Measurements from ENCODE around the gene EIF4A3. TPM values are rescaled to one million over a fixed set of nuclear protein-coding genes. Genes with fewer than 3 reads are reported as not detected.

EIF4A3 gene
- total RNA-seq, 4 donors from 2014 or later, result 37.0 to 74.5 (median 55.8) TPM

DNA sequence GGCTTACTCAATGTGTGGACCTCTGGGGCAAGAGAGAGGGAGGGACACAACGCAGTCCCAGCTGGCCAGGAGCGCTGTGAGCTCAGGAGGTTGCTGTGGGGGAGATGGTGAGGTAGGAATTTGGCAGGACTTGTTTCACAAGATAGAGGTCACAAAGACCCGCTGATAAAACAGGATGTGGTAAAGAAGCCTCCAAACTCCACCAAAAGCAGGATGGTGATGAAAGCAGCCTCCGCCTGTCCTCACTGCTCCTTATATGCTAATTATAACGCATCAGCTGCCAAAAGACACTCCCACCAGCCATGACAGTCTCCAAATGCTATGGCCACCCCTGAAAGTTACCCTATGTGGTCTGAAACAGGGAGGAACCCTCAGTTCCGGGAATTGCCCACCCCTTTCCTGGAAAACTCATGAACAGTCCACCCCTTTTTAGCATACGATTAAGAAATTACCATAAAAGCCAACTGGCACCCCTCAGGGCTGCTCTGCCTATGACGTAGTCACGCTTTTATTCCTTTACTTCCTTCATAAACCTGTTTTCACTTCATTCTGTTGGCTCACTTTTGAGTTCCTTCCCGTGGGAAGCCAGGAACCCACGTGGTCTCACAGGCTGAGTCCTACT, 5.3 kb upstream of the EIF4A3 start:
- 68 to 82% methylated on average over 6 to 11 of the region's 11 CpGs for WGBS, 2 donors (ENCODE audit: low coverage in 1 of 2)
- peaks cover 9 to 10% of the 10 kb centered on the region in 2 donors for H3K9me3 ChIP-seq
- intact Hi-C loops (cut with DNase I; ENCODE audit: low total_unique reads) (no loop called here), in situ Hi-C loops (cut with MboI; ENCODE audit: low pct_ligation_motif_present in 1 of 4, low pct_unique_long_range_greater_than_20kb in 1 of 4, low sequenced_read_pairs in 3 of 4) (no loop called here)
- H3K4me1 ChIP-seq, result peaks cover 0 to 11% (median 6%) of the 10 kb centered on the region in 4 donors
- no peak overlapping the region for H3K4me3 ChIP-seq
- H3K27ac ChIP-seq, result no peak overlapping the region
- TF ChIP-seq, protein P1, sequence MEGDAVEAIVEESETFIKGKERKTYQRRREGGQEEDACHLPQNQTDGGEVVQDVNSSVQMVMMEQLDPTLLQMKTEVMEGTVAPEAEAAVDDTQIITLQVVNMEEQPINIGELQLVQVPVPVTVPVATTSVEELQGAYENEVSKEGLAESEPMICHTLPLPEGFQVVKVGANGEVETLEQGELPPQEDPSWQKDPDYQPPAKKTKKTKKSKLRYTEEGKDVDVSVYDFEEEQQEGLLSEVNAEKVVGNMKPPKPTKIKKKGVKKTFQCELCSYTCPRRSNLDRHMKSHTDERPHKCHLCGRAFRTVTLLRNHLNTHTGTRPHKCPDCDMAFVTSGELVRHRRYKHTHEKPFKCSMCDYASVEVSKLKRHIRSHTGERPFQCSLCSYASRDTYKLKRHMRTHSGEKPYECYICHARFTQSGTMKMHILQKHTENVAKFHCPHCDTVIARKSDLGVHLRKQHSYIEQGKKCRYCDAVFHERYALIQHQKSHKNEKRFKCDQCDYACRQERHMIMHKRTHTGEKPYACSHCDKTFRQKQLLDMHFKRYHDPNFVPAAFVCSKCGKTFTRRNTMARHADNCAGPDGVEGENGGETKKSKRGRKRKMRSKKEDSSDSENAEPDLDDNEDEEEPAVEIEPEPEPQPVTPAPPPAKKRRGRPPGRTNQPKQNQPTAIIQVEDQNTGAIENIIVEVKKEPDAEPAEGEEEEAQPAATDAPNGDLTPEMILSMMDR (IDR thresholded peaks at IDR 0.05), result no peak
- TF ChIP-seq POLR2A (IDR thresholded peaks at IDR 0.05), result no peak
- no peak for TF ChIP-seq POLR2AphosphoS5 (IDR thresholded peaks at IDR 0.05)
- TF ChIP-seq EP300 (IDR thresholded peaks at IDR 0.05; ENCODE audit: low read depth), result no peak
- DNase-seq, result no peak
- no peaks in the 10 kb centered on the region for H3K27me3 ChIP-seq
- no peaks in the 10 kb centered on the region for H3K36me3 ChIP-seq

DNA sequence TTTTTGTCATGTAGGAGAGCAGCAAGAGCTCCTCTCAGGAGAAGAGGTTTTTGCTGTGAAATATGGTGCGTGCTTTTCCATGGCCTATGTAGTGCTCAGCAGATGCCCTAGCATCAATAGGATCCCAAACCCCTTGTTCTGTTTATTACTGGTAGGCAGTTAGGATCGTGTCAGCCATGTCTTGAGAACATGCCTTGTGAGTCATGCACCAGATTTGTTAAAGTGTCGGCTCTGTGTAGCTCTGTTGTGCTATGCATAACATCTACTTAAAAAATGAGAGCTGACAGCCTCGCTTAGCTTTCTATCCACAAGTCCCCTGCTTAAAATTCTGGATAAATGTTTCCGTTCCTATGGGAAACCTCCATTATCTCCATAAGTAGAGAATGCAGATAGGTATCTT, 4.4 kb upstream of the EIF4A3 start:
- in situ Hi-C loops (cut with MboI; ENCODE audit: low pct_ligation_motif_present in 1 of 4, low pct_unique_long_range_greater_than_20kb in 1 of 4, low sequenced_read_pairs in 3 of 4), result no loop called here
- H3K9me3 ChIP-seq, result peaks cover 9% of the 10 kb centered on the region in 2 donors
- no peak for DNase-seq
- peak overlapping the region in 1 of 4 donors; percentile 9 for H3K27ac ChIP-seq
- 79 to 100% methylated on average over 2 to 5 of the region's 5 CpGs for WGBS, 2 donors (ENCODE audit: low coverage in 1 of 2)
- intact Hi-C loops (cut with DNase I; ENCODE audit: low total_unique reads), result no loop called here
- H3K4me3 ChIP-seq, result no peak overlapping the region
- H3K36me3 ChIP-seq, result no peaks in the 10 kb centered on the region
- H3K27me3 ChIP-seq, result no peaks in the 10 kb centered on the region
- peaks cover 0 to 11% (median 6%) of the 10 kb centered on the region in 4 donors for H3K4me1 ChIP-seq
- TF ChIP-seq, protein P1 (IDR thresholded peaks at IDR 0.05), result no peak
- TF ChIP-seq POLR2A (IDR thresholded peaks at IDR 0.05) (no peak), EP300 (IDR thresholded peaks at IDR 0.05; ENCODE audit: low read depth) (no peak), POLR2AphosphoS5 (IDR thresholded peaks at IDR 0.05) (no peak)

DNA sequence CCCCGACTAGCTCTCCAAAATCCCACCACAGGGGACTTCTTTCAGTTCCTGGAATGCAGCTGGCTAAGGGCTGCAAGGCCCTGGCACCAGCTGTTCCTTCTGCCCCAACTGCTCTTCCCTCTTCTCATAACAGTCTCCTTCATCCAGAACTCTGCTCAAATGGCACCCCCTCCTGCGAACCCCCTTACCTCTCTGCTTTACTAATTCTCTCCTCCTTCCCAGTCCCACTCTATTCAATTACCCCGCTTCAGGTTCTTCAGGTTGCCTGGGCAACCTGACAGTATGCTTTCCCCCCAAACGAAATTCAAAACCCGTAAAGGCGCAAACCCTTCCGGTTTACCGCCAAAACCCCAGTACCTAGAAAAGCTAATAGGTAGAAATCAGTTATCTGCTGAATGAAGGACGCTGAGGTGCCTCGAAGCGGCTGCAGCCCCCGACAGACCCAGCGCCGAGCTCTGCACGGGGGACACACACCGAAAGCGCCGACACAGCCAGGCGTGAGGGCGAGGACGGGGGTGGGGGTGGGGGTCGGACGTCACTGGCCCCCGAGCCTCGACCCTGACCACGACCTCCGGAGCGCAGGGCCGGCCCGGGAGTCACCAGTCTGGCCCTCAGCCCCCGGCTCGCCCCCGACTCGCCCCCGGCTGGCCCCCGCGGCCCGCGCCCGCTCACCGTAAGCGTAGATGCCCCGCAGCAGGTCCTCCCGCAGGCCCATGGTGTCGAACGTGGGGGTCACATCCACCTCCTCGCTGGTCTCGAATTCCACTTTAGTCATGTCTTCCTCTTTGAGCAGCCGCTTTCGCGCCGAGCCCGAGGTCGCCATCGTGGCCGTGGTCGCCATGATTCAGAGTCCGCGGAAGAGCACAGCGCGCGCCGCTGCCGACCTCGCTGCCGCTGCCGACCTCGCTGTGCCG, 550 bp downstream of the EIF4A3 start:
- intact Hi-C loops (cut with DNase I; ENCODE audit: low total_unique reads), result no loop called here
- in situ Hi-C loops (cut with MboI; ENCODE audit: low pct_ligation_motif_present in 1 of 4, low pct_unique_long_range_greater_than_20kb in 1 of 4, low sequenced_read_pairs in 3 of 4), result no loop called here
- TF ChIP-seq POLR2A (IDR thresholded peaks at IDR 0.05), result no peak
- no peak for TF ChIP-seq POLR2AphosphoS5 (IDR thresholded peaks at IDR 0.05)
- no peak for TF ChIP-seq EP300 (IDR thresholded peaks at IDR 0.05; ENCODE audit: low read depth)
- TF ChIP-seq, protein P1 (IDR thresholded peaks at IDR 0.05), result no peak

More for the DNA sequence above, 550 bp downstream of the EIF4A3 start:
- peak overlapping the region; percentile 92 to 99 (median 96) for H3K27ac ChIP-seq
- peak overlapping the region; percentile 82 to 100 (median 90) for H3K4me3 ChIP-seq
- DNase-seq, result no peak
- no peaks in the 10 kb centered on the region for H3K27me3 ChIP-seq
- no peaks in the 10 kb centered on the region for H3K9me3 ChIP-seq
- 0% methylated on average over 3 to 67 of the region's 69 CpGs for WGBS, 2 donors (ENCODE audit: low coverage in 1 of 2)
- peaks cover 0 to 21% (median 10%) of the 10 kb centered on the region in 4 donors for H3K36me3 ChIP-seq
- peaks cover 11 to 28% (median 19%) of the 10 kb centered on the region in 4 donors for H3K4me1 ChIP-seq

Measured in transverse colon (tissue), 4 donors.